DMS 273 (cell line): ENCODE measurements around the gene LRRC25.

Experiments
- DNase-seq: peaks from one replicate; lab custom pipeline; 2025; ENCODE audit not compliant: unreplicated experiment; lab: John Stamatoyannopoulos, UW

The LRRC25 gene

GRCh38 chr19:18435842-18436670, 38.6 kb upstream of the LRRC25 start:
- DNase-seq = no peak

GRCh38 chr19:18435178-18435841, 37.9 kb upstream of the LRRC25 start:
- DNase-seq = no peak

GRCh38 chr19:18434411-18435175, 37.2 kb upstream of the LRRC25 start:
- peak; percentile 46 for DNase-seq

- DNase-seq = no peak
These were observed 36.4 kb upstream of the LRRC25 start for GRCh38 chr19:18433735-18434398.

- no peak for DNase-seq
These were observed 35.7 kb upstream of the LRRC25 start for GRCh38 chr19:18433015-18433691.

- DNase-seq = peak; percentile 41
These were observed 35.0 kb upstream of the LRRC25 start for GRCh38 chr19:18432275-18433014.

- DNase-seq = peak; percentile 39
These were observed 34.2 kb upstream of the LRRC25 start for GRCh38 chr19:18431351-18432197.

GRCh38 chr19:18430417-18431144, 33.2 kb upstream of the LRRC25 start:
- no peak for DNase-seq

GRCh38 chr19:18429717-18430416, 32.4 kb upstream of the LRRC25 start:
- DNase-seq = no peak

- DNase-seq = peak; percentile 96
These were observed 31.6 kb upstream of the LRRC25 start for GRCh38 chr19:18428787-18429674.

GRCh38 chr19:18428173-18428786, 30.9 kb upstream of the LRRC25 start:
- peak; percentile 84 for DNase-seq

- no peak for DNase-seq
These were observed 30.3 kb upstream of the LRRC25 start for GRCh38 chr19:18427743-18428113.

- DNase-seq = peak; percentile 41
These were observed 29.8 kb upstream of the LRRC25 start for GRCh38 chr19:18427080-18427742.

GRCh38 chr19:18426416-18426767, 29.0 kb upstream of the LRRC25 start:
- DNase-seq = no peak

- DNase-seq = peak; percentile 67
These were observed 28.3 kb upstream of the LRRC25 start for GRCh38 chr19:18425515-18426415.
